H9 (cell line): ENCODE results near the gene FAM89B. TPM values are rescaled to one million over a fixed set of nuclear protein-coding genes. Genes with fewer than 3 reads are reported as not detected.
A peak's percentile ranks its signal among the peaks of the same experiment; 100 is the strongest.

Experiments used
- DNase-seq: peaks from one replicate; pipeline ENCODE4 v3.0.0-alpha.2; 2017
- H2AFZ ChIP-seq: one replicate; pipeline ENCODE4 v1.6.1; 2013; ENCODE audit warnings: mild to moderate bottlenecking, low read length, control low read depth, moderate library complexity
- H2AK5ac ChIP-seq: 2 replicates; pipeline ENCODE4 v1.6.1; 2013; ENCODE audit warnings: low read length, control low read depth, mixed read lengths; ENCODE audit not compliant: insufficient read length
- H2BK120ac ChIP-seq: one replicate; pipeline ENCODE4 v1.6.1; 2013; ENCODE audit warnings: low read depth, mild to moderate bottlenecking, low read length, control low read depth, inconsistent platforms; ENCODE audit not compliant: poor library complexity, severe bottlenecking
- H2BK12ac ChIP-seq: 2 replicates; pipeline ENCODE4 v1.6.1; 2013; ENCODE audit warnings: low read length, control low read depth, mixed read lengths, low read depth; ENCODE audit not compliant: insufficient read length
- H2BK15ac ChIP-seq: 2 replicates; pipeline ENCODE4 v1.6.1; 2013; ENCODE audit warnings: low read depth, low read length, control low read depth
- H2BK20ac ChIP-seq: one replicate; pipeline ENCODE4 v1.6.1; 2013; ENCODE audit warnings: low read depth, mild to moderate bottlenecking, low read length, control low read depth, inconsistent platforms; ENCODE audit not compliant: poor library complexity, severe bottlenecking
- H2BK5ac ChIP-seq: 2 replicates; pipeline ENCODE4 v1.6.1; 2013; ENCODE audit warnings: low read length, control low read depth, mixed read lengths; ENCODE audit not compliant: insufficient read length
- H3K14ac ChIP-seq: 2 replicates; pipeline ENCODE4 v1.6.1; 2013; ENCODE audit warnings: low read length, control low read depth; ENCODE audit not compliant: insufficient read depth
- H3K18ac ChIP-seq: 2 replicates; pipeline ENCODE4 v1.6.1; 2013; ENCODE audit warnings: low read depth, mild to moderate bottlenecking, mixed read lengths, low read length, control low read depth; ENCODE audit not compliant: insufficient read length
- H3K23ac ChIP-seq: 2 replicates; pipeline ENCODE4 v1.6.1; 2013; ENCODE audit warnings: low read length, control low read depth, mixed read lengths, low read depth; ENCODE audit not compliant: insufficient read length
- H3K23me2 ChIP-seq: 2 replicates; pipeline ENCODE4 v1.6.1; 2013; ENCODE audit warnings: low read depth, mild to moderate bottlenecking, mixed read lengths, low read length, control low read depth; ENCODE audit not compliant: insufficient read length, poor library complexity, severe bottlenecking
- H3K27ac ChIP-seq: 2 replicates; pipeline ENCODE4 v1.5.1; 2013; ENCODE audit warnings: low read length, control low read depth, mixed read lengths, low read depth; ENCODE audit not compliant: insufficient read length
- H3K27me3 ChIP-seq: 2 replicates; pipeline ENCODE4 v1.6.1; 2013; ENCODE audit warnings: low read length, control low read depth, inconsistent platforms; ENCODE audit not compliant: insufficient read depth
- H3K4ac ChIP-seq: 2 replicates; pipeline ENCODE4 v1.6.1; 2013; ENCODE audit warnings: low read depth, mild to moderate bottlenecking, control low read depth, inconsistent platforms, low read length, moderate library complexity
- H3K4me1 ChIP-seq: 2 replicates; pipeline ENCODE4 v1.6.1; 2013; ENCODE audit warnings: low read length, control low read depth, inconsistent platforms; ENCODE audit not compliant: insufficient read depth
- H3K4me2 ChIP-seq: 2 replicates; pipeline ENCODE4 v1.6.1; 2013; ENCODE audit warnings: low read length, control low read depth, mixed read lengths; ENCODE audit not compliant: insufficient read length, insufficient read depth
- H3K56ac ChIP-seq: 2 replicates; pipeline ENCODE4 v1.6.1; 2013; ENCODE audit warnings: low read depth, mild to moderate bottlenecking, mixed read lengths, low read length, control low read depth; ENCODE audit not compliant: insufficient read length
- H3K79me1 ChIP-seq: 2 replicates; pipeline ENCODE4 v1.6.1; 2013; ENCODE audit warnings: low read depth, mild to moderate bottlenecking, moderate library complexity, low read length, control low read depth, inconsistent platforms; ENCODE audit not compliant: insufficient read depth, poor library complexity, severe bottlenecking
- H3K79me2 ChIP-seq: 2 replicates; pipeline ENCODE4 v1.6.1; 2013; ENCODE audit warnings: low read length, control low read depth, inconsistent platforms; ENCODE audit not compliant: insufficient read depth
- H3K9ac ChIP-seq: 2 replicates; pipeline ENCODE4 v1.6.1; 2013; ENCODE audit warnings: low read length, control low read depth, mixed read lengths; ENCODE audit not compliant: insufficient read length; ENCODE audit errors: extremely low read depth
- H3K9me3 ChIP-seq: one replicate; pipeline ENCODE4 v1.6.1; 2013; ENCODE audit warnings: low read depth, low read length, inconsistent platforms; ENCODE audit not compliant: control insufficient read depth
- H3T11ph ChIP-seq: one replicate; pipeline ENCODE4 v1.6.1; 2013; ENCODE audit warnings: mild to moderate bottlenecking, low read length, control low read depth, inconsistent platforms
- H4K20me1 ChIP-seq: one replicate; pipeline ENCODE4 v1.6.1; 2013; ENCODE audit not compliant: control insufficient read depth, insufficient read length, insufficient read depth
- H4K5ac ChIP-seq: 2 replicates; pipeline ENCODE4 v1.6.1; 2013; ENCODE audit warnings: low read depth, mild to moderate bottlenecking, mixed read lengths, low read length, control low read depth; ENCODE audit not compliant: insufficient read length
- H4K8ac ChIP-seq: replicated peaks from 2 replicates; pipeline ENCODE4 v1.6.1; 2013; ENCODE audit warnings: low read length, control low read depth, mixed read lengths, low read depth; ENCODE audit not compliant: insufficient read length
- H4K91ac ChIP-seq: 2 replicates; pipeline ENCODE4 v1.6.1; 2013; ENCODE audit warnings: low read depth, mild to moderate bottlenecking, moderate library complexity, mixed read lengths, low read length, control low read depth; ENCODE audit not compliant: insufficient read length
- H3K27ac Mint-ChIP-seq, 3 experiments: 2 replicates in 2 of 3; 3 replicates in 1 of 3; pipeline ENCODE4 v1.8.0; 2020 to 2021; ENCODE audit warnings: mixed read lengths in 3 of 3, mild to moderate bottlenecking in 1 of 3, moderate library complexity in 1 of 3
- H3K27me3 Mint-ChIP-seq: 2 replicates; pipeline ENCODE4 v1.8.0; 2021; ENCODE audit warnings: low read depth, mild to moderate bottlenecking, moderate library complexity, mixed read lengths
- H3K36me3 Mint-ChIP-seq, 3 experiments: 2 replicates in 2 of 3; 3 replicates in 1 of 3; pipeline ENCODE4 v1.8.0; 2020 to 2021; ENCODE audit warnings: low read depth in 3 of 3, mixed read lengths in 3 of 3; ENCODE audit not compliant: insufficient read depth in 1 of 3
- H3K4me1 Mint-ChIP-seq, 2 experiments: 2 replicates each; pipeline ENCODE4 v1.8.0; 2020; ENCODE audit warnings: mixed read lengths in 2 of 2
- H3K4me3 Mint-ChIP-seq, 2 experiments: 2 replicates in 1 of 2; 3 replicates in 1 of 2; pipeline ENCODE4 v1.8.0; 2020 to 2021; ENCODE audit warnings: mild to moderate bottlenecking in 2 of 2, mixed read lengths in 2 of 2, moderate library complexity in 1 of 2
- H3K9me3 Mint-ChIP-seq, 2 experiments: 2 replicates in 1 of 2; 3 replicates in 1 of 2; pipeline ENCODE4 v1.8.0; 2020; ENCODE audit warnings: mild to moderate bottlenecking in 2 of 2, mixed read lengths in 2 of 2, moderate library complexity in 1 of 2
- CTCF ChIP-seq: fragments of 200-600 bp; sonication (generic); conservative IDR thresholded peaks from 3 replicates; pipeline ENCODE4 v1.8.0; 2021; ENCODE audit warnings: antibody characterized with exemption, mild to moderate bottlenecking
- WGBS: extraction: QIAGEN DNeasy Blood & Tissue Kit; methylation state at CpG from one replicate; pipeline ENCODE4 v1.1.7; 2013; ENCODE audit warnings: missing lambda C conversion rate, low lambda C conversion rate, mixed read lengths; ENCODE audit not compliant: insufficient read length; ENCODE audit errors: extremely low coverage; 5-methylcytosine and 5-hydroxymethylcytosine counted together
- total RNA-seq: library from RNA; stranded (reverse); gene quantifications from 2 replicates; pipeline ENCODE4 v1.2.1, GENCODE V29; 2021

Gene FAM89B
- total RNA-seq, 1 experiment from 2014 or later, result 21.7 TPM

- no peak overlapping the region for H4K8ac ChIP-seq
- peaks cover 18% of the 10 kb centered on the region for H3K27me3 Mint-ChIP-seq
- H3K18ac ChIP-seq, result no peak overlapping the region
- H3K9me3 Mint-ChIP-seq, result no peaks in the 10 kb centered on the region
- H3K23me2 ChIP-seq, result peaks cover 4% of the 10 kb centered on the region
- no peaks in the 10 kb centered on the region for H3K27me3 ChIP-seq
- H3K79me2 ChIP-seq, result no peaks in the 10 kb centered on the region; the same call in 1 of the 2 replicates
- H4K91ac ChIP-seq, result no peak overlapping the region
- H3K9me3 ChIP-seq, result no peaks in the 10 kb centered on the region
- no peak overlapping the region for H2AK5ac ChIP-seq
- H3K4me2 ChIP-seq, result peak overlapping the region; percentile 61
- peak overlapping the region; percentile 23; the same call in 1 of the 2 replicates for H3K14ac ChIP-seq
- H2BK120ac ChIP-seq, result no peak overlapping the region
- H3K36me3 Mint-ChIP-seq, result peaks cover 13 to 25% (median 20%) of the 10 kb centered on the region in 3 experiments
- no peak overlapping the region for H3K4ac ChIP-seq
- no peak overlapping the region for H2BK20ac ChIP-seq
- H3K9ac ChIP-seq, result peak overlapping the region; percentile 45
- no peak for TF ChIP-seq CTCF
- H2BK5ac ChIP-seq, result no peak overlapping the region
- no peak overlapping the region for H2AFZ ChIP-seq
- H3K23ac ChIP-seq, result no peak overlapping the region
- H3K4me3 Mint-ChIP-seq, result peak overlapping the region; percentile 72 to 82
- no peaks in the 10 kb centered on the region for H3K79me1 ChIP-seq
- H4K5ac ChIP-seq, result no peak overlapping the region
- no peak overlapping the region for H2BK15ac ChIP-seq
- no CpG with 5 or more reads among the region's 31 CpGs for WGBS
- no peak overlapping the region for H3T11ph ChIP-seq
- H3K56ac ChIP-seq, result no peak overlapping the region
- H2BK12ac ChIP-seq, result no peak overlapping the region
- H4K20me1 ChIP-seq, result no peaks in the 10 kb centered on the region
- H3K4me1 Mint-ChIP-seq, result peaks cover 24 to 34% of the 10 kb centered on the region in 2 experiments
- no peak overlapping the region for H3K27ac Mint-ChIP-seq
- no peak overlapping the region for H3K27ac ChIP-seq
- no peaks in the 10 kb centered on the region; the same call in 1 of the 2 replicates for H3K4me1 ChIP-seq
- no peak for DNase-seq
Measured at GRCh38 chr11:65525546-65526480, 46.5 kb upstream of the FAM89B start.
